HepG2 (cell line): ENCODE data around the gene AGXT. TPM values are rescaled to one million over a fixed set of nuclear protein-coding genes. Genes with fewer than 3 reads are reported as not detected.

ENCODE experiments used
- CBX5 ChIP-seq: sonication (generic); formaldehyde crosslinking; IDR thresholded peaks from 2 replicates; pipeline ENCODE4 v1.4.0; 2020; ENCODE audit warnings: missing genetic modification reagents, borderline replicate concordance
- ERF ChIP-seq: IDR thresholded peaks from 2 replicates; pipeline ENCODE4 v1.6.1; 2018; ENCODE audit warnings: missing biosample characterization, missing genetic modification reagents
- HNRNPK ChIP-seq: fragments of 200-400 bp; formaldehyde crosslinking; IDR thresholded peaks from 2 replicates; pipeline ENCODE4 v1.6.1; 2018; ENCODE audit warnings: low read length, low read depth, moderate library complexity, mild to moderate bottlenecking; ENCODE audit not compliant: poor library complexity, severe bottlenecking
- KDM2A ChIP-seq: sonication (generic); formaldehyde crosslinking; IDR thresholded peaks from 2 replicates; pipeline ENCODE4 v1.4.0; 2020; ENCODE audit warnings: low read depth, missing genetic modification reagents, borderline replicate concordance
- MTA3 ChIP-seq: sonication (generic); formaldehyde crosslinking; IDR thresholded peaks from 2 replicates; pipeline ENCODE4 v1.4.0; 2020; ENCODE audit warnings: missing genetic modification reagents
- RBM39 ChIP-seq: fragments of 200-400 bp; formaldehyde crosslinking; IDR thresholded peaks from one replicate; pipeline ENCODE4 v1.6.1; 2018; ENCODE audit warnings: antibody characterized with exemption, mild to moderate bottlenecking, low read depth, low read length; ENCODE audit not compliant: poor library complexity, severe bottlenecking
- SOX5 ChIP-seq: IDR thresholded peaks from 2 replicates; pipeline ENCODE4 v1.6.1; 2016; ENCODE audit warnings: borderline replicate concordance
- SP5 ChIP-seq: IDR thresholded peaks from 2 replicates; pipeline ENCODE4 v1.6.1; 2016; ENCODE audit warnings: low read depth, borderline replicate concordance
- TBX2 ChIP-seq: sonication (generic); formaldehyde crosslinking; IDR thresholded peaks from 2 replicates; pipeline ENCODE4 v1.5.0; 2020; ENCODE audit warnings: missing genetic modification reagents, mild to moderate bottlenecking, borderline replicate concordance
- ZNF225 ChIP-seq: sonication (generic); formaldehyde crosslinking; IDR thresholded peaks from 2 replicates; pipeline ENCODE4 v1.4.0; 2020; ENCODE audit warnings: mild to moderate bottlenecking, missing genetic modification reagents
- polyA plus RNA-seq, 8 experiments: library from polyadenylated mRNA; depleted of rRNA in 3 of 8; stranded (reverse) in 7 of 8; unstranded in 1 of 8; fragments of >200 nt; fragmentation: Illumina TruSeq in 4 of 8; extraction: Trizol in 4 of 8; gene quantifications; 2 replicates each; pipeline versions ENCODE4 v1.2.1 to v1.2.3, GENCODE V29; 2011 to 2016; ENCODE audit warnings: low read depth in 4 of 8, missing spikeins in 1 of 8, mixed read lengths in 1 of 8; ENCODE audit not compliant: insufficient read depth in 1 of 8
- total RNA-seq, 5 experiments: library from RNA; depleted of rRNA; stranded (reverse); fragments of >200 nt; fragmentation: Illumina TruSeq; extraction: Trizol; gene quantifications; 2 replicates each; pipeline ENCODE4 v1.2.3, GENCODE V29; 2016; ENCODE audit warnings: low read depth in 1 of 5
- TF ChIP-seq, protein P1 (sequence below): sonication (generic); formaldehyde crosslinking; IDR thresholded peaks from 2 replicates; pipeline ENCODE4 v1.9.0; 2021; ENCODE audit warnings: missing genetic modification reagents, mild to moderate bottlenecking, borderline replicate concordance
- TF ChIP-seq, protein P2 (sequence below): sonication (generic); formaldehyde crosslinking; IDR thresholded peaks from 2 replicates; pipeline ENCODE4 v1.4.0; 2020; ENCODE audit warnings: mild to moderate bottlenecking, missing genetic modification reagents
- TF ChIP-seq, protein P3 (sequence below): sonication (generic); formaldehyde crosslinking; IDR thresholded peaks from 2 replicates; pipeline ENCODE4 v1.4.0; 2020; ENCODE audit warnings: missing genetic modification reagents
- TF ChIP-seq, protein P4 (sequence below): sonication (generic); formaldehyde crosslinking; IDR thresholded peaks from 2 replicates; pipeline ENCODE4 v1.8.0; 2022; ENCODE audit warnings: mild to moderate bottlenecking, missing genetic modification reagents, borderline replicate concordance
- TF ChIP-seq, protein P5 (sequence below): fragments of 450-650 bp; IDR thresholded peaks from 2 replicates; pipeline ENCODE4 v1.6.1; 2017

AGXT gene
- total and polyA plus RNA-seq, 2 of the 13 experiments (the other 11 are each of a cell fraction or from before 2014, with no cell fraction given), result 41.9 to 96.1 TPM

DNA sequence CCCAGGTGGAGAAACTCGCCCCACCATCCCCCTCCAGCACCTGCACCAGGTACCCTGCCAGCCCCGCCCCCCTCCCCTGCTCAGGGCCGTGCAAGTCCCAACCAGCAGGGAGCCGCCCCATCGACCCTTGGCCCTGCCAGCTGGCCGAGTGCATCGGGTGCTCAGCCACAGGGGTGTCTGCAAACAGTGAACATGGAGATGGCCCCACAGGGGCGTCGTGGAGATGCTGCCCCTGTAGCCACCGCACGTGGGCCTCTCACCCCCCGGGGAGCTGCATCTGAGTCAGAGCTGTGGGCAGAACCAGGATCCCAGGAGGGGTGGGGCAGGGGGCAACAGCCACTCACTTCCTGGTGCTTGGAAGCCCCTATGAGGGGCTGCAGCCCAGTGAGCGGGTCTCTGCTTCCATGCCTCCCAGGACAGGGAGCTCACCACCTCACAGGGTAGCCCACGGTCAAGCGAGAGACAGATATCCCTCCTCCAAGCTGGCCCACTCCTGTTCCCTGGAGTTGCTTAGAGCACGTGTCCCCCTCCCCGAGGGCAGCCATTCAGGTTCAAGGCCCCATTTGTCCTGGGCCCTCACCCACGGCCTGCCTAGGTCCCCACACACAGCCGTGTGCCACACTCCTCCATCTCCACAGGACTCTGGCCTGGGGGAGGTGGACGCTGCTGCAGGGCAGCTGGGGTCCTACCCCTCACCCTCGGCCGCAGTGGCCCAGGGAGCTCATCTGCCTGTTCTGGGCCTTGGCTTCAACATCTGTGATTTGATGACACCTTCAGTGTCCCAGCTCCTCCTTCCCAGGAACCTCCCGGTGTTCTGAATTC lies 28.5 kb downstream of the AGXT start (continued):
- TF ChIP-seq, protein P1, sequence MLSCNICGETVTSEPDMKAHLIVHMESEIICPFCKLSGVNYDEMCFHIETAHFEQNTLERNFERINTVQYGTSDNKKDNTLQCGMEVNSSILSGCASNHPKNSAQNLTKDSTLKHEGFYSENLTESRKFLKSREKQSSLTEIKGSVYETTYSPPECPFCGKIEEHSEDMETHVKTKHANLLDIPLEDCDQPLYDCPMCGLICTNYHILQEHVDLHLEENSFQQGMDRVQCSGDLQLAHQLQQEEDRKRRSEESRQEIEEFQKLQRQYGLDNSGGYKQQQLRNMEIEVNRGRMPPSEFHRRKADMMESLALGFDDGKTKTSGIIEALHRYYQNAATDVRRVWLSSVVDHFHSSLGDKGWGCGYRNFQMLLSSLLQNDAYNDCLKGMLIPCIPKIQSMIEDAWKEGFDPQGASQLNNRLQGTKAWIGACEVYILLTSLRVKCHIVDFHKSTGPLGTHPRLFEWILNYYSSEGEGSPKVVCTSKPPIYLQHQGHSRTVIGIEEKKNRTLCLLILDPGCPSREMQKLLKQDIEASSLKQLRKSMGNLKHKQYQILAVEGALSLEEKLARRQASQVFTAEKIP (CRISPR knock-in tag), result no peak
- TF ChIP-seq RBM39 (no peak), ERF (CRISPR knock-in tag) (no peak), CBX5 (CRISPR knock-in tag) (no peak), SOX5 (no peak), MTA3 (CRISPR knock-in tag) (no peak), HNRNPK (peak; percentile 34), TBX2 (CRISPR knock-in tag) (peak; percentile 79; the same call in 1 of the 2 replicates), ZNF225 (CRISPR knock-in tag) (no peak; the same call in 1 of the 2 replicates), SP5 (CRISPR knock-in tag) (peak; percentile 71), KDM2A (CRISPR knock-in tag) (no peak)
- TF ChIP-seq, protein P2, sequence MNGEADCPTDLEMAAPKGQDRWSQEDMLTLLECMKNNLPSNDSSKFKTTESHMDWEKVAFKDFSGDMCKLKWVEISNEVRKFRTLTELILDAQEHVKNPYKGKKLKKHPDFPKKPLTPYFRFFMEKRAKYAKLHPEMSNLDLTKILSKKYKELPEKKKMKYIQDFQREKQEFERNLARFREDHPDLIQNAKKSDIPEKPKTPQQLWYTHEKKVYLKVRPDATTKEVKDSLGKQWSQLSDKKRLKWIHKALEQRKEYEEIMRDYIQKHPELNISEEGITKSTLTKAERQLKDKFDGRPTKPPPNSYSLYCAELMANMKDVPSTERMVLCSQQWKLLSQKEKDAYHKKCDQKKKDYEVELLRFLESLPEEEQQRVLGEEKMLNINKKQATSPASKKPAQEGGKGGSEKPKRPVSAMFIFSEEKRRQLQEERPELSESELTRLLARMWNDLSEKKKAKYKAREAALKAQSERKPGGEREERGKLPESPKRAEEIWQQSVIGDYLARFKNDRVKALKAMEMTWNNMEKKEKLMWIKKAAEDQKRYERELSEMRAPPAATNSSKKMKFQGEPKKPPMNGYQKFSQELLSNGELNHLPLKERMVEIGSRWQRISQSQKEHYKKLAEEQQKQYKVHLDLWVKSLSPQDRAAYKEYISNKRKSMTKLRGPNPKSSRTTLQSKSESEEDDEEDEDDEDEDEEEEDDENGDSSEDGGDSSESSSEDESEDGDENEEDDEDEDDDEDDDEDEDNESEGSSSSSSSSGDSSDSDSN (CRISPR knock-in tag), result peak; percentile 5; the same call in 1 of the 2 replicates
- TF ChIP-seq, protein P3, sequence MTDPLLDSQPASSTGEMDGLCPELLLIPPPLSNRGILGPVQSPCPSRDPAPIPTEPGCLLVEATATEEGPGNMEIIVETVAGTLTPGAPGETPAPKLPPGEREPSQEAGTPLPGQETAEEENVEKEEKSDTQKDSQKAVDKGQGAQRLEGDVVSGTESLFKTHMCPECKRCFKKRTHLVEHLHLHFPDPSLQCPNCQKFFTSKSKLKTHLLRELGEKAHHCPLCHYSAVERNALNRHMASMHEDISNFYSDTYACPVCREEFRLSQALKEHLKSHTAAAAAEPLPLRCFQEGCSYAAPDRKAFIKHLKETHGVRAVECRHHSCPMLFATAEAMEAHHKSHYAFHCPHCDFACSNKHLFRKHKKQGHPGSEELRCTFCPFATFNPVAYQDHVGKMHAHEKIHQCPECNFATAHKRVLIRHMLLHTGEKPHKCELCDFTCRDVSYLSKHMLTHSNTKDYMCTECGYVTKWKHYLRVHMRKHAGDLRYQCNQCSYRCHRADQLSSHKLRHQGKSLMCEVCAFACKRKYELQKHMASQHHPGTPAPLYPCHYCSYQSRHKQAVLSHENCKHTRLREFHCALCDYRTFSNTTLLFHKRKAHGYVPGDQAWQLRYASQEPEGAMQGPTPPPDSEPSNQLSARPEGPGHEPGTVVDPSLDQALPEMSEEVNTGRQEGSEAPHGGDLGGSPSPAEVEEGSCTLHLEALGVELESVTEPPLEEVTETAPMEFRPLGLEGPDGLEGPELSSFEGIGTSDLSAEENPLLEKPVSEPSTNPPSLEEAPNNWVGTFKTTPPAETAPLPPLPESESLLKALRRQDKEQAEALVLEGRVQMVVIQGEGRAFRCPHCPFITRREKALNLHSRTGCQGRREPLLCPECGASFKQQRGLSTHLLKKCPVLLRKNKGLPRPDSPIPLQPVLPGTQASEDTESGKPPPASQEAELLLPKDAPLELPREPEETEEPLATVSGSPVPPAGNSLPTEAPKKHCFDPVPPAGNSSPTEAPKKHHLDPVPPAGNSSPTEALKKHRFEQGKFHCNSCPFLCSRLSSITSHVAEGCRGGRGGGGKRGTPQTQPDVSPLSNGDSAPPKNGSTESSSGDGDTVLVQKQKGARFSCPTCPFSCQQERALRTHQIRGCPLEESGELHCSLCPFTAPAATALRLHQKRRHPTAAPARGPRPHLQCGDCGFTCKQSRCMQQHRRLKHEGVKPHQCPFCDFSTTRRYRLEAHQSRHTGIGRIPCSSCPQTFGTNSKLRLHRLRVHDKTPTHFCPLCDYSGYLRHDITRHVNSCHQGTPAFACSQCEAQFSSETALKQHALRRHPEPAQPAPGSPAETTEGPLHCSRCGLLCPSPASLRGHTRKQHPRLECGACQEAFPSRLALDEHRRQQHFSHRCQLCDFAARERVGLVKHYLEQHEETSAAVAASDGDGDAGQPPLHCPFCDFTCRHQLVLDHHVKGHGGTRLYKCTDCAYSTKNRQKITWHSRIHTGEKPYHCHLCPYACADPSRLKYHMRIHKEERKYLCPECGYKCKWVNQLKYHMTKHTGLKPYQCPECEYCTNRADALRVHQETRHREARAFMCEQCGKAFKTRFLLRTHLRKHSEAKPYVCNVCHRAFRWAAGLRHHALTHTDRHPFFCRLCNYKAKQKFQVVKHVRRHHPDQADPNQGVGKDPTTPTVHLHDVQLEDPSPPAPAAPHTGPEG (CRISPR knock-in tag), result no peak
- TF ChIP-seq, protein P4, sequence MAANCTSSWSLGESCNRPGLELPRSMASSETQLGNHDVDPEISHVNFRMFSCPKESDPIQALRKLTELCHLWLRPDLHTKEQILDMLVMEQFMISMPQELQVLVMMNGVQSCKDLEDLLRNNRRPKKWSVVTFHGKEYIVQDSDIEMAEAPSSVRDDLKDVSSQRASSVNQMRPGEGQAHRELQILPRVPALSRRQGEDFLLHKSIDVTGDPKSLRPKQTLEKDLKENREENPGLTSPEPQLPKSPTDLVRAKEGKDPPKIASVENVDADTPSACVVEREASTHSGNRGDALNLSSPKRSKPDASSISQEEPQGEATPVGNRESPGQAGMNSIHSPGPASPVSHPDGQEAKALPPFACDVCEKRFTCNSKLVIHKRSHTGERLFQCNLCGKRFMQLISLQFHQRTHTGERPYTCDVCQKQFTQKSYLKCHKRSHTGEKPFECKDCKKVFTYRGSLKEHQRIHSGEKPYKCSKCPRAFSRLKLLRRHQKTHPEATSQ, result no peak
- TF ChIP-seq, protein P5, sequence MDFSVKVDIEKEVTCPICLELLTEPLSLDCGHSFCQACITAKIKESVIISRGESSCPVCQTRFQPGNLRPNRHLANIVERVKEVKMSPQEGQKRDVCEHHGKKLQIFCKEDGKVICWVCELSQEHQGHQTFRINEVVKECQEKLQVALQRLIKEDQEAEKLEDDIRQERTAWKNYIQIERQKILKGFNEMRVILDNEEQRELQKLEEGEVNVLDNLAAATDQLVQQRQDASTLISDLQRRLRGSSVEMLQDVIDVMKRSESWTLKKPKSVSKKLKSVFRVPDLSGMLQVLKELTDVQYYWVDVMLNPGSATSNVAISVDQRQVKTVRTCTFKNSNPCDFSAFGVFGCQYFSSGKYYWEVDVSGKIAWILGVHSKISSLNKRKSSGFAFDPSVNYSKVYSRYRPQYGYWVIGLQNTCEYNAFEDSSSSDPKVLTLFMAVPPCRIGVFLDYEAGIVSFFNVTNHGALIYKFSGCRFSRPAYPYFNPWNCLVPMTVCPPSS, result no peak
